CD14-positive monocyte (primary cell): ENCODE measurements around the gene CALHM5. TPM values are rescaled to one million over a fixed set of nuclear protein-coding genes. Genes with fewer than 3 reads are reported as not detected.
"Not testable (repeated sequence)": the region's sequence is repeated elsewhere in the genome, so short reads cannot be mapped to it uniquely, and the experiment has no call there.

Experiments used
- DNase-seq, 3 donors: peaks; one replicate each; pipeline ENCODE4 v3.0.0-alpha.2; 2011 to 2022
- H2AFZ ChIP-seq: 2 replicates; pipeline ENCODE4 v1.6.0; 2012; ENCODE audit warnings: mild to moderate bottlenecking, low read depth, low read length, inconsistent platforms; ENCODE audit not compliant: insufficient read depth, poor library complexity, severe bottlenecking
- H3K27ac ChIP-seq, 2 donors: 1 replicate in 1 of 2; 2 replicates in 1 of 2; pipeline ENCODE4 v1.5.1; 2012 to 2013; ENCODE audit warnings: low read length in 2 of 2, control low read depth in 1 of 2, inconsistent platforms in 1 of 2, low read depth in 1 of 2, mild to moderate bottlenecking in 1 of 2
- H3K27me3 ChIP-seq, 2 donors: one replicate each; pipeline versions ENCODE4 v1.6.0 to v1.6.1; 2011 to 2013; ENCODE audit warnings: low read length in 2 of 2; ENCODE audit not compliant: control insufficient read depth in 2 of 2, insufficient read depth in 2 of 2
- H3K36me3 ChIP-seq, 2 donors: replicated peaks in 1 of 2; 1 replicate in 1 of 2; 2 replicates in 1 of 2; pipeline versions ENCODE4 v1.5.1 to v1.6.1; 2012 to 2013; ENCODE audit warnings: low read length in 2 of 2, control low read depth in 1 of 2, inconsistent platforms in 1 of 2, mild to moderate bottlenecking in 1 of 2; ENCODE audit not compliant: insufficient read depth in 2 of 2, control insufficient read depth in 1 of 2
- H3K4me1 ChIP-seq, 2 donors: 1 replicate in 1 of 2; 2 replicates in 1 of 2; pipeline versions ENCODE4 v1.5.1 to v1.6.1; 2012 to 2013; ENCODE audit warnings: low read length in 2 of 2, control low read depth in 1 of 2, inconsistent platforms in 1 of 2, mild to moderate bottlenecking in 1 of 2, moderate library complexity in 1 of 2; ENCODE audit not compliant: insufficient read depth in 2 of 2, control insufficient read depth in 1 of 2
- H3K4me2 ChIP-seq: replicated peaks from 2 replicates; pipeline ENCODE3; 2012; ENCODE audit warnings: low read length, moderate library complexity, mild to moderate bottlenecking; ENCODE audit not compliant: poor library complexity, severe bottlenecking; ENCODE audit errors: extremely low read depth
- H3K4me3 ChIP-seq, 3 experiments: fragments of 200-600 bp in 1 of 3; sonication (generic) in 1 of 3; replicated peaks in 1 of 3; 1 replicate in 2 of 3; 2 replicates in 1 of 3; pipeline ENCODE4 v1.5.1; 2011 to 2013; ENCODE audit warnings: low read length in 3 of 3, mild to moderate bottlenecking in 3 of 3, control low read depth in 2 of 3, low read depth in 2 of 3, inconsistent platforms in 1 of 3, moderate library complexity in 1 of 3
- H3K79me2 ChIP-seq: 2 replicates; pipeline ENCODE4 v1.6.0; 2012; ENCODE audit warnings: mild to moderate bottlenecking, control low read depth, inconsistent platforms, low read length, moderate library complexity; ENCODE audit not compliant: insufficient read depth
- H3K9ac ChIP-seq: 2 replicates; pipeline ENCODE4 v1.6.0; 2017; ENCODE audit warnings: low read length, mild to moderate bottlenecking; ENCODE audit not compliant: insufficient read depth, poor library complexity, severe bottlenecking
- H3K9me3 ChIP-seq, 2 donors: replicated peaks in 1 of 2; 1 replicate in 1 of 2; 2 replicates in 1 of 2; pipeline versions ENCODE4 v1.5.1 to v1.6.1; 2012 to 2013; ENCODE audit warnings: low read length in 2 of 2, control low read depth in 1 of 2; ENCODE audit not compliant: control insufficient read depth in 1 of 2, insufficient read depth in 1 of 2
- H4K20me1 ChIP-seq: 2 replicates; pipeline ENCODE4 v1.6.0; 2012; ENCODE audit warnings: mild to moderate bottlenecking, low read length, control low read depth, moderate library complexity; ENCODE audit not compliant: insufficient read depth
- H3K27ac Mint-ChIP-seq, 7 donors: one replicate each; pipeline ENCODE4 v1.8.0; 2020; ENCODE audit warnings: mild to moderate bottlenecking in 7 of 7, mixed read lengths in 7 of 7, moderate library complexity in 6 of 7, inconsistent platforms in 2 of 7
- H3K27me3 Mint-ChIP-seq, 3 donors: one replicate each; pipeline ENCODE4 v1.8.0; 2021 to 2022; ENCODE audit warnings: low read depth in 3 of 3, mild to moderate bottlenecking in 3 of 3, mixed read lengths in 3 of 3, moderate library complexity in 3 of 3, inconsistent platforms in 1 of 3
- H3K36me3 Mint-ChIP-seq, 2 donors: one replicate each; pipeline ENCODE4 v1.8.0; 2020; ENCODE audit warnings: mixed read lengths in 2 of 2, inconsistent platforms in 1 of 2, mild to moderate bottlenecking in 1 of 2
- H3K4me1 Mint-ChIP-seq: one replicate; pipeline ENCODE4 v1.8.0; 2020; ENCODE audit warnings: mild to moderate bottlenecking, mixed read lengths
- H3K4me3 Mint-ChIP-seq, 2 donors: one replicate each; pipeline ENCODE4 v1.8.0; 2020; ENCODE audit warnings: mild to moderate bottlenecking in 2 of 2, mixed read lengths in 2 of 2, moderate library complexity in 1 of 2
- H3K9me3 Mint-ChIP-seq, 7 donors: one replicate each; pipeline ENCODE4 v1.8.0; 2020 to 2022; ENCODE audit warnings: mixed read lengths in 7 of 7, mild to moderate bottlenecking in 6 of 7, moderate library complexity in 6 of 7, inconsistent platforms in 2 of 7
- WGBS: methylation state at CpG from one replicate; pipeline ENCODE4 v1.1.5; 2013; ENCODE audit warnings: missing lambda C conversion rate; ENCODE audit not compliant: insufficient coverage; 5-methylcytosine and 5-hydroxymethylcytosine counted together
- intact Hi-C, 2 donors: fragments of 100-400 bp; cut with micrococcal nuclease; formaldehyde crosslinking; loops; one replicate each; pipeline versions ENCODE4 v1.15.0 to v1.15.1; 2023
- polyA plus RNA-seq, 3 donors: library from polyadenylated mRNA; depleted of rRNA in 1 of 3; unstranded in 2 of 3; stranded (reverse) in 1 of 3; fragments of 300-500 nt in 2 of 3; fragments of >200 nt in 1 of 3; fragmentation: Illumina TruSeq in 2 of 3; gene quantifications; 1 replicate in 2 of 3; 2 replicates in 1 of 3; pipeline ENCODE4 v1.2.3, GENCODE V29; 2012 to 2021
- TF ChIP-seq, protein P1 (sequence below): fragments of 200-600 bp; IDR thresholded peaks from one replicate; pipeline ENCODE4 v1.8.0; 2022; ENCODE audit warnings: antibody characterized with exemption, mild to moderate bottlenecking

The CALHM5 gene
- polyA plus RNA-seq, 3 donors, result 0.01 TPM; not detected in 2

DNA sequence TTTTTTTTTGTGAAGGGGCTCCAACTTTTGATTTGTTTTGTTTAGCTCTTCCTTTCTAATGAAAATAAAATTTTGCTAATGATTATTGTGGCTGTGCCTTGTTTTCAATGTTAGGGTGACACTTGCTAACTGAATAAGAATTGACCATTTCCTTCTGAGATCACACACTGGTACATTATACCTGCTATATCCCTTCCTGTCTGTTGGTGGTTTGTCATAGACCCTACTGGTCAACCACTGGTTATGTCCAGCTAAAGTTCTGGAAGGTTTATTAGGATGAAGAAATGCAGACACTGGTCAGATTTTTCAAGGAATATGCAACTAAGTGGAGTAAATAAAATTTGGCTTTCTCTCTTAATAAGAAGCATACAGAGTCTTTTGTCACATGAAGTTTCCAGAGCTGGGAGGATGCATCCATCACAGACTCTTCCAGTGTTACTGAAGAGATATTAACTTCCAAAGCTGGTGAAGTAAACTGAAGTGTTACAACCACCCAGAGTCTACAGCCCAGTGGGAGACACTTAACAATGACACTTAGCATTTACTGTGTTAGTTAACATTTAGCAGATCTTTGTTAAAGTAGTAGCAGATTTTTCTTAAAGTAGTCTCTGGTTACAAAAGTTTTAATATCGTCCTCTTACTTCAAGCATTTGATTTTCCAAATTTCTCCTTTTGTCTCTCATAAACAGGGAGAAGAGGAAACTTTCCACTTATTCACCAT is 19.7 kb upstream of the CALHM5 start:
- Histone ChIP-seq H3K36me3 (no peaks in the 10 kb centered on the region), H3K27me3 (no peaks in the 10 kb centered on the region), H3K4me3 (no peak overlapping the region), H3K9ac (no peak overlapping the region), H3K4me2 (no peak overlapping the region), H2AFZ (no peak overlapping the region), H3K79me2 (no peaks in the 10 kb centered on the region), H3K4me1 (peaks cover 0 to 8% of the 10 kb centered on the region in 2 donors), H4K20me1 (no peaks in the 10 kb centered on the region), H3K27ac (no peak overlapping the region), H3K9me3 (no peaks in the 10 kb centered on the region)
- intact Hi-C loops, result no loop called here
- Mint-ChIP-seq H3K4me1 (peaks cover 8% of the 10 kb centered on the region), H3K4me3 (no peak overlapping the region), H3K36me3 (no peaks in the 10 kb centered on the region), H3K9me3 (peaks cover 0 to 9% (median 3%) of the 10 kb centered on the region in 7 donors), H3K27me3 (peaks cover 0 to 3% (median 2%) of the 10 kb centered on the region in 3 donors), H3K27ac (peak overlapping the region in 1 of 7 donors; percentile 50)
- TF ChIP-seq, protein P1, sequence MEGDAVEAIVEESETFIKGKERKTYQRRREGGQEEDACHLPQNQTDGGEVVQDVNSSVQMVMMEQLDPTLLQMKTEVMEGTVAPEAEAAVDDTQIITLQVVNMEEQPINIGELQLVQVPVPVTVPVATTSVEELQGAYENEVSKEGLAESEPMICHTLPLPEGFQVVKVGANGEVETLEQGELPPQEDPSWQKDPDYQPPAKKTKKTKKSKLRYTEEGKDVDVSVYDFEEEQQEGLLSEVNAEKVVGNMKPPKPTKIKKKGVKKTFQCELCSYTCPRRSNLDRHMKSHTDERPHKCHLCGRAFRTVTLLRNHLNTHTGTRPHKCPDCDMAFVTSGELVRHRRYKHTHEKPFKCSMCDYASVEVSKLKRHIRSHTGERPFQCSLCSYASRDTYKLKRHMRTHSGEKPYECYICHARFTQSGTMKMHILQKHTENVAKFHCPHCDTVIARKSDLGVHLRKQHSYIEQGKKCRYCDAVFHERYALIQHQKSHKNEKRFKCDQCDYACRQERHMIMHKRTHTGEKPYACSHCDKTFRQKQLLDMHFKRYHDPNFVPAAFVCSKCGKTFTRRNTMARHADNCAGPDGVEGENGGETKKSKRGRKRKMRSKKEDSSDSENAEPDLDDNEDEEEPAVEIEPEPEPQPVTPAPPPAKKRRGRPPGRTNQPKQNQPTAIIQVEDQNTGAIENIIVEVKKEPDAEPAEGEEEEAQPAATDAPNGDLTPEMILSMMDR, result no peak
- DNase-seq, result no peak
- no CpG with 5 or more reads among the region's 1 CpG for WGBS

DNA sequence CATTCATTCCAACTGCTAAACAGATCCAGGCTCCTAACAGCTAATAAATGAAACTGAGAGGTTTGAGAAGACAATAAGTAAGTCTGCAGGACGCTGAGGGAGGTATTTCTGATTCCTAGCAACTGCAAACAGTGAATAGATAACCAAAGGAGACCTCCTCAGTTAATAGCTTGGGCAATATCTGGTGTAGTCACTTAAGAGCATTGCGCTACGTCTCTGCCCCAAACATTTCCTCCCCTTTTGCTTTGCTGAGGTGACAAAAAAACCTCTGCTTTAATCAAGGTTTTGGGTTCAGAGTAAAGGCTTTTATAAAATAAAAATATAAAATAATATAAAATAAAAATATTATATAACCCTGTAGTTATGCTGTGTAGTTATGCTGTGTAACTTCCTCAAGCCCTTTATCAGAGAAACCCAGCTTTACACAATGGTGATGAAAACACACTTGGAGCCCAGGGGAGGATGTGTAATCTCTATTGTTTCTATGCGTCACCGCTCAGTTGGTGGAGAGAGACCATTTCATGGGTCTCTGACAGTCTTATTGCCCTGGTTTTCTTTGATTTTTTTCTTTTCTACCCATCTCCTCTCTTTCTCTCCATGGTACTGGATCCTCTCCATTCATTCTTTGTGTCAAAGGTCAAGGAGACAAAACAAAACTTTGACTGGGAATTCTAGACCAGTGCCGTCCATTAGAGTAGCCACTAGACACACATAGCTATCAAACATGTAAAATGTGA is 18.9 kb upstream of the CALHM5 start:
- peaks cover 0 to 9% (median 3%) of the 10 kb centered on the region in 7 donors for H3K9me3 Mint-ChIP-seq
- H3K4me1 ChIP-seq, result peaks cover 0 to 8% of the 10 kb centered on the region in 2 donors
- peaks cover 8% of the 10 kb centered on the region for H3K4me1 Mint-ChIP-seq
- H3K9me3 ChIP-seq, result no peaks in the 10 kb centered on the region
- no peak overlapping the region for H3K9ac ChIP-seq
- no peaks in the 10 kb centered on the region for H3K27me3 ChIP-seq
- H3K27me3 Mint-ChIP-seq, result peaks cover 0 to 3% (median 2%) of the 10 kb centered on the region in 3 donors
- no peak overlapping the region for H3K4me2 ChIP-seq
- intact Hi-C loops, result no loop called here
- no peak overlapping the region for H2AFZ ChIP-seq
- no peaks in the 10 kb centered on the region for H3K36me3 ChIP-seq
- no CpG with 5 or more reads among the region's 6 CpGs for WGBS
- no peak overlapping the region for H3K27ac ChIP-seq
- no peaks in the 10 kb centered on the region for H3K36me3 Mint-ChIP-seq
- H3K4me3 ChIP-seq, result no peak overlapping the region
- peak in 2 of 3 donors; percentile 69 to 91 for DNase-seq
- H3K79me2 ChIP-seq, result no peaks in the 10 kb centered on the region
- H4K20me1 ChIP-seq, result no peaks in the 10 kb centered on the region
- TF ChIP-seq, protein P1, result no peak
- H3K4me3 Mint-ChIP-seq, result no peak overlapping the region
- H3K27ac Mint-ChIP-seq, result peak overlapping the region in 6 of 7 donors; percentile 21 to 69 (median 42)

DNA sequence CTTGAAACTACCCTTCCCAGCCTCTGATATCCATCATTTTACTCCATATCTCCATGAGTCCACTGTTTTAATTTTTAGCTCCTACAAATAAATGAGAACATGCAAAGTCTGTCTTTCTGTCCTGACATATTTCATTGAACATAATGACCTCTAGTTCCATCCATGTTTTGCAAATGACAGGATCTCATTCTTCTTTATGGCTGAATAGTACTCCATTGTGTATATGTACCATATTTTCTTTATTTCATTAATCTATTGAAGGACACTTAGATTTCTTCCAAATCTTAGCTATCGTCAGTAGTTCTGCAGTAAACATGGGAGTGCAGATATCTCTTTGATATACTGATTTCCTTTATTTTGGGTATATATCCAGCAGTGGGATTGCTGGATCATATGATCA is 16.3 kb upstream of the CALHM5 start:
- H4K20me1 ChIP-seq, H3K9me3 ChIP-seq, H3K27ac Mint-ChIP-seq, H3K36me3 ChIP-seq, intact Hi-C loops, H3K79me2 ChIP-seq, H3K27me3 Mint-ChIP-seq, H3K27ac ChIP-seq, H3K27me3 ChIP-seq, H2AFZ ChIP-seq, H3K4me3 Mint-ChIP-seq, H3K4me1 ChIP-seq, H3K4me2 ChIP-seq, H3K36me3 Mint-ChIP-seq, H3K4me1 Mint-ChIP-seq, H3K9me3 Mint-ChIP-seq, H3K4me3 ChIP-seq, H3K9ac ChIP-seq, DNase-seq: not testable (repeated sequence)
- WGBS, result no CpG with 5 or more reads among the region's 1 CpG
